AG04449 (cell line): ENCODE measurements around the gene TBC1D19.

Experiments used
- CTCF ChIA-PET: fragments of 350-600 bp; formaldehyde crosslinking; extraction: SDS; loops from one replicate; lab custom pipeline; 2021; ENCODE audit warnings: antibody characterized with exemption; lab: Yijun Ruan, JAX
- POLR2A ChIA-PET: fragments of 400-600, 350-600 bp; formaldehyde crosslinking; extraction: SDS; loops from one replicate; lab custom pipeline; 2020; ENCODE audit warnings: antibody characterized with exemption, inconsistent platforms; lab: Yijun Ruan, JAX
- DNase-seq: peaks from one replicate; pipeline ENCODE4 v3.0.0-alpha.2; 2010; ENCODE audit warnings: low read depth, low spot score
- H3K4me3 ChIP-seq: 2 replicates; pipeline ENCODE4 v1.5.1; 2011; ENCODE audit warnings: low read depth, mild to moderate bottlenecking, control low read depth, low read length
- TF ChIP-seq, protein P1 (sequence below): IDR thresholded peaks from one replicate; pipeline ENCODE4 v1.5.1; 2011; ENCODE audit warnings: mild to moderate bottlenecking, moderate library complexity, low read length, control low read depth, inconsistent platforms; ENCODE audit not compliant: insufficient read depth; ENCODE audit errors: missing control alignments

TBC1D19 gene

GRCh38 chr4:26717332-26717731 lies 133.4 kb downstream of the TBC1D19 start:
- POLR2A ChIA-PET, result no interaction called here
- DNase-seq, result no peak
- H3K4me3 ChIP-seq, result no peak overlapping the region
- TF ChIP-seq, protein P1, sequence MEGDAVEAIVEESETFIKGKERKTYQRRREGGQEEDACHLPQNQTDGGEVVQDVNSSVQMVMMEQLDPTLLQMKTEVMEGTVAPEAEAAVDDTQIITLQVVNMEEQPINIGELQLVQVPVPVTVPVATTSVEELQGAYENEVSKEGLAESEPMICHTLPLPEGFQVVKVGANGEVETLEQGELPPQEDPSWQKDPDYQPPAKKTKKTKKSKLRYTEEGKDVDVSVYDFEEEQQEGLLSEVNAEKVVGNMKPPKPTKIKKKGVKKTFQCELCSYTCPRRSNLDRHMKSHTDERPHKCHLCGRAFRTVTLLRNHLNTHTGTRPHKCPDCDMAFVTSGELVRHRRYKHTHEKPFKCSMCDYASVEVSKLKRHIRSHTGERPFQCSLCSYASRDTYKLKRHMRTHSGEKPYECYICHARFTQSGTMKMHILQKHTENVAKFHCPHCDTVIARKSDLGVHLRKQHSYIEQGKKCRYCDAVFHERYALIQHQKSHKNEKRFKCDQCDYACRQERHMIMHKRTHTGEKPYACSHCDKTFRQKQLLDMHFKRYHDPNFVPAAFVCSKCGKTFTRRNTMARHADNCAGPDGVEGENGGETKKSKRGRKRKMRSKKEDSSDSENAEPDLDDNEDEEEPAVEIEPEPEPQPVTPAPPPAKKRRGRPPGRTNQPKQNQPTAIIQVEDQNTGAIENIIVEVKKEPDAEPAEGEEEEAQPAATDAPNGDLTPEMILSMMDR, result no peak
- CTCF ChIA-PET, result no interaction called here

DNA sequence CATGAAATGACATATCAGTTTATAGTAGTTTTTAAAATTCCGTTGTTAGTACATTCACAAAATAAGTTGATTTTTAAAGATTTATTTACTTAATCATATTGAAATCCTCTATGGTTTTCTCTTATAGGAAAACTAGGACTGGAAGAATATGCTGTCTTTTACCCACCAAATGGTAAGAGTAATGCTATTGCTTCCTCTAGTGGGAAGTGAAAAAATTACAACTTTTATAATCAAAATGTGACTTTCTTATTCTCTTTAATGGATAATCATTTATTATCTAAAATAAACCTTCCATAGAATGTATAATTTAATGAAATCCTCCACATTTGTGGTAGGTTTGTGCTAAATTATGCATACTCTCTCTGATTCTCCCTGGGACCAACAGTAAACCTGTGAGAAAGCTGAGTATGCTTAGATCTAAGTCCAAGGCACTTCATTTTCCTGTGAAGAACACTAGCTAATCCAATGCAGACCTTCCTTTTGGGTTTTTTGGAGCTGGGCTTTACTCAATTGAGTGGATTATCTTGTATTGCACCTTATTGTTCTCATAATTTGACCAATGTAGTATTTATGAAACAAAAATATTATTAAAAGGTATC lies 136.2 kb downstream of the TBC1D19 start:
- TF ChIP-seq, protein P1, result peak; percentile 43
- H3K4me3 ChIP-seq, result no peak overlapping the region
- ChIA-PET POLR2A (no interaction called here), CTCF (interaction anchor here (0.7 to 8.4 kb wide), 27 partner anchors 9 to 390 kb away, joined by 3 to 147 read pairs (median 4); partner anchors contain the start of gene TBC1D19)
- no peak for DNase-seq

DNA sequence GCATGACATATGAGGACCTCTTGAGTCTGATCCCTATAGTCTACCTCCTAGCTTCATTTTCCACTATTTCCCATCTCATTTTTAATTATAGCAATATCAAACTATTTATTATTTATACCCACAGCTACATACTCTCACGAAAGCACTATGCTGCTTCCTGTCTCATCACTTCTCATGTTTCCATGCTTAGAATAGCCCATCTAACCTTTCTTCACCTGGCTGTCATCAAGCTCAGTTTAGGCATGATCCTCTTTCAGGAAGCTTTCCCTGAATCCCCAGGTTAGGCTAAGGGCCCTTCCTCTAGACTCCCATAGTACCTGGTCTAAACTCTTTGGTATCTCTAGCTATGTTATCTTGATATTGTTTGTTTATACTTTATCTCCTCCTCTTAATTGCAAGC lies 137.8 kb downstream of the TBC1D19 start:
- POLR2A ChIA-PET, result no interaction called here

GRCh38 chr4:26723216-26723615 lies 139.3 kb downstream of the TBC1D19 start:
- no peak overlapping the region for H3K4me3 ChIP-seq
- TF ChIP-seq, protein P1, result no peak
- ChIA-PET CTCF (interaction anchor here (0.7 to 8.4 kb wide), 6 partner anchors 24 to 742 kb away, joined by 3 to 147 read pairs (median 7); no protein-coding TSS in a partner anchor), POLR2A (no interaction called here)
- DNase-seq, result no peak

More for the DNA sequence above, 137.8 kb downstream of the TBC1D19 start:
- CTCF ChIA-PET, result interaction anchor here (1.1 to 8.4 kb wide), 12 partner anchors 7 to 733 kb away, joined by 3 to 147 read pairs (median 8); no protein-coding TSS in a partner anchor
- H3K4me3 ChIP-seq, result no peak overlapping the region
- DNase-seq, result no peak
- TF ChIP-seq, protein P1, result no peak

DNA sequence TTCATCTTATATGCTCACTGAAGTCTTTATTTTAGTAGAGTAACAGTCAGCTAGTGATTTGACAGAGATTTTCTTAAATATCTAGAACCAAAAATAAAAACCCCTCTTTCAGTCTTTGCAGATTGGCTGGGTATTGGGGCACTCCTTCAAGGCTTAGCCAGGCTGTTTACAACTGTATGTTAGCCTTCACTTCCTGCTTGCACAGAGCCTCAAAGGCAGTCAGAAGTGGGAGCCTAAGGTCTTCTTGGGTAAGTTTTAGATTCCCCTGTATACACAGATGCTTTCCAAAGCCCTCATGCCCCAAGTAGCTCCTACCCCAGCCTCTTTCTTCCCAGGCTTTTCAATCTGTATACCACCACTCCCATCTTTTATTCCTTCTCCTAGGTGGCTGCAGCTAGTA lies 140.7 kb downstream of the TBC1D19 start:
- no peak overlapping the region for H3K4me3 ChIP-seq
- ChIA-PET POLR2A (interaction anchor here (0.9 kb wide), 1 partner anchor 35 kb away, joined by 4 read pairs; no protein-coding TSS in a partner anchor), CTCF (interaction anchor here (1.2 to 8.4 kb wide), 3 partner anchors 265 to 286 kb away, joined by 3 to 147 read pairs (median 7); no protein-coding TSS in a partner anchor)
- DNase-seq, result no peak
- TF ChIP-seq, protein P1, result no peak

GRCh38 chr4:26726655-26727387 lies 142.9 kb downstream of the TBC1D19 start:
- TF ChIP-seq, protein P1, result no peak
- ChIA-PET CTCF (no interaction called here), POLR2A (no interaction called here)
- DNase-seq, result no peak
- H3K4me3 ChIP-seq, result no peak overlapping the region
